CD4-positive, alpha-beta T cell (primary cell): Measurements from ENCODE around the gene KRTAP3-3. TPM values are rescaled to one million over a fixed set of nuclear protein-coding genes. Genes with fewer than 3 reads are reported as not detected.
"Not testable (repeated sequence)": the region's sequence is repeated elsewhere in the genome, so short reads cannot be mapped to it uniquely, and the experiment has no call there.

Source experiments
- ATAC-seq: fragments of 200-7000 bp; cut with Tn5 transposase; one replicate; pipeline ENCODE4 v1.10.0; 2022; ENCODE audit warnings: mild to moderate bottlenecking; ENCODE audit not compliant: poor library complexity
- CTCF ChIA-PET: fragments of 350-600 bp; sonication (Branson Sonifier 250); formaldehyde crosslinking; loops from one replicate; lab custom pipeline; 2021; ENCODE audit warnings: antibody characterized with exemption, inconsistent platforms; lab: Charles Lee
- POLR2A ChIA-PET: fragments of 350-600 bp; sonication (Branson Sonifier 250); formaldehyde crosslinking; loops from one replicate; lab custom pipeline; 2021; ENCODE audit warnings: antibody characterized with exemption, inconsistent platforms; lab: Charles Lee
- DNase-seq, 14 experiments: peaks; one replicate each; pipeline ENCODE4 v3.0.0-alpha.2; 2013 to 2020; ENCODE audit warnings: mixed read lengths in 2 of 14
- H3K27ac ChIP-seq, 2 donors: one replicate each; pipeline versions ENCODE4 v1.5.1 to v1.7.0; 2013; ENCODE audit warnings: low read length in 2 of 2, low read depth in 1 of 2, mild to moderate bottlenecking in 1 of 2
- H3K27me3 ChIP-seq, 2 experiments: 1 replicate in 1 of 2; 2 replicates in 1 of 2; pipeline versions ENCODE4 v1.6.1 to v1.7.0; 2013; ENCODE audit warnings: low read length in 2 of 2, control low read depth in 1 of 2, mild to moderate bottlenecking in 1 of 2, moderate library complexity in 1 of 2; ENCODE audit not compliant: insufficient read depth in 2 of 2, control insufficient read depth in 1 of 2
- H3K36me3 ChIP-seq: one replicate; pipeline ENCODE4 v1.6.1; 2013; ENCODE audit warnings: low read length, control low read depth; ENCODE audit not compliant: insufficient read depth
- H3K4me1 ChIP-seq: one replicate; pipeline ENCODE4 v1.6.1; 2013; ENCODE audit warnings: low read length, control low read depth; ENCODE audit not compliant: insufficient read depth
- H3K4me3 ChIP-seq: one replicate; pipeline ENCODE4 v1.5.1; 2013; ENCODE audit warnings: mild to moderate bottlenecking, low read length, moderate library complexity
- H3K9me3 ChIP-seq, 2 experiments: 1 replicate in 1 of 2; 2 replicates in 1 of 2; pipeline versions ENCODE4 v1.6.1 to v1.7.0; 2013; ENCODE audit warnings: low read length in 2 of 2, mild to moderate bottlenecking in 2 of 2, control low read depth in 1 of 2, moderate library complexity in 1 of 2; ENCODE audit not compliant: control insufficient read depth in 1 of 2, insufficient read depth in 1 of 2
- H3K27ac Mint-ChIP-seq: one replicate; pipeline ENCODE4 v1.8.0; 2020; ENCODE audit warnings: mixed read lengths
- H3K27me3 Mint-ChIP-seq: one replicate; pipeline ENCODE4 v1.8.0; 2021; ENCODE audit warnings: mixed read lengths
- H3K36me3 Mint-ChIP-seq: one replicate; pipeline ENCODE4 v1.8.0; 2021; ENCODE audit warnings: low read depth, mixed read lengths
- H3K4me1 Mint-ChIP-seq: one replicate; pipeline ENCODE4 v1.8.0; 2021; ENCODE audit warnings: low read depth, mixed read lengths
- H3K4me3 Mint-ChIP-seq: one replicate; pipeline ENCODE4 v1.8.0; 2020; ENCODE audit warnings: mild to moderate bottlenecking, mixed read lengths
- H3K9me3 Mint-ChIP-seq: one replicate; pipeline ENCODE4 v1.8.0; 2020; ENCODE audit warnings: mixed read lengths
- intact Hi-C, 2 experiments: fragments of 100-400 bp; cut with DNase I in 1 of 2; cut with micrococcal nuclease in 1 of 2; formaldehyde crosslinking; loops; one replicate each; pipeline versions ENCODE4 v1.15.1 to v1.9.0; 2023 to 2025; cut with DNase I, micrococcal nuclease
- total RNA-seq, 174 experiments: library from RNA in 2 of 174; stranded (reverse) in 2 of 174; gene quantifications; one replicate each; pipeline ENCODE4 v1.2.3 and lab custom pipeline; 2021 to 2026
- TF ChIP-seq, protein P1 (sequence below): fragments of 200-600 bp; IDR thresholded peaks from one replicate; pipeline ENCODE4 v1.8.0; 2022; ENCODE audit warnings: antibody characterized with exemption, mild to moderate bottlenecking

The KRTAP3-3 gene
- total RNA-seq, 2 experiments from 2014 or later, result not detected

DNA sequence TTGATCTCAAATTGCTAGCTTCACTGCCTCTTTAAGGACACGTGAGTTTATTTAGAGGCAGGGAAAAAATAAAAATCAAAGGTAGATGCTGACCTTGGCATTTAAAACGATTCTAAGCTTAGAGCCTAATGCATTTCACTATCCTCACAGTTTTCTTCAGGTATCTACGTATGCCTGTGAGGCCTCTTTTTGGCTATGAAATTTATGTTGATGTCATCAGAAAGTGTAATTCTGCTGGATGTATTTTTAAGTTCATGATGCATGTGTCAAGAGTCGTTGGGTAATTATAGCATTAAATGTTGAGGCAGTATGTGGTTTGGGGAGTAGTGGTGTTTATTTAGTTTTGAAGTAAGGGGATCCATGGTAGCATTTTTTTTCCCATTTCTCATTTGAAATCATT, 10.0 kb upstream of the KRTAP3-3 start:
- TF ChIP-seq, protein P1, sequence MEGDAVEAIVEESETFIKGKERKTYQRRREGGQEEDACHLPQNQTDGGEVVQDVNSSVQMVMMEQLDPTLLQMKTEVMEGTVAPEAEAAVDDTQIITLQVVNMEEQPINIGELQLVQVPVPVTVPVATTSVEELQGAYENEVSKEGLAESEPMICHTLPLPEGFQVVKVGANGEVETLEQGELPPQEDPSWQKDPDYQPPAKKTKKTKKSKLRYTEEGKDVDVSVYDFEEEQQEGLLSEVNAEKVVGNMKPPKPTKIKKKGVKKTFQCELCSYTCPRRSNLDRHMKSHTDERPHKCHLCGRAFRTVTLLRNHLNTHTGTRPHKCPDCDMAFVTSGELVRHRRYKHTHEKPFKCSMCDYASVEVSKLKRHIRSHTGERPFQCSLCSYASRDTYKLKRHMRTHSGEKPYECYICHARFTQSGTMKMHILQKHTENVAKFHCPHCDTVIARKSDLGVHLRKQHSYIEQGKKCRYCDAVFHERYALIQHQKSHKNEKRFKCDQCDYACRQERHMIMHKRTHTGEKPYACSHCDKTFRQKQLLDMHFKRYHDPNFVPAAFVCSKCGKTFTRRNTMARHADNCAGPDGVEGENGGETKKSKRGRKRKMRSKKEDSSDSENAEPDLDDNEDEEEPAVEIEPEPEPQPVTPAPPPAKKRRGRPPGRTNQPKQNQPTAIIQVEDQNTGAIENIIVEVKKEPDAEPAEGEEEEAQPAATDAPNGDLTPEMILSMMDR, result no peak
- no peaks in the 10 kb centered on the region for H3K4me1 Mint-ChIP-seq
- H3K36me3 Mint-ChIP-seq, result no peaks in the 10 kb centered on the region

DNA sequence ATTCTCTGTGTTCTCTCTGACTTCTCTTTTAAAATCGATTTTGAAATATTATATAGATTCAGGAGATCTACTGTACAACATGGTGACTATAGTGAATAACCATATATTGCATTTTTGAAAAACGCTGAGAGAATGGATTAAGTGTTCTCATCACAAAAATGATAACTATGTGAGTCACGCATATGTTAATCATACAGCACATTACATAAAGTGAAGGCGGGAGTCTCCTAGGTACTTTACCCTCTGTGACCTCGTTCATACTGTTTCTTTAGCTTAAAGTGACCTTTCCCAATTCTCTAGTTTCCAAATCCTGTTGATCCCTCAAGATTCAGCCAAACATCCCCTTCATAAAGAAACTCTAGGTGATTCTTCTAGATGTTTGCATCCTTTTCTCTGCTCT, 8.8 kb upstream of the KRTAP3-3 start:
- Histone ChIP-seq H3K9me3 (no peaks in the 10 kb centered on the region), H3K4me1 (no peaks in the 10 kb centered on the region), H3K36me3 (no peaks in the 10 kb centered on the region), H3K27me3 (peaks cover 7 to 12% of the 10 kb centered on the region in 2 experiments), H3K4me3 (no peak overlapping the region), H3K27ac (no peak overlapping the region)
- H3K4me1 Mint-ChIP-seq, result no peaks in the 10 kb centered on the region
- ATAC-seq (no peak), DNase-seq (no peak)
- H3K27ac Mint-ChIP-seq, result no peak overlapping the region
- TF ChIP-seq, protein P1, result no peak
- no peaks in the 10 kb centered on the region for H3K36me3 Mint-ChIP-seq
- peaks cover 53% of the 10 kb centered on the region for H3K27me3 Mint-ChIP-seq
- no peak overlapping the region for H3K4me3 Mint-ChIP-seq
- intact Hi-C loops, result no loop called here
- no peaks in the 10 kb centered on the region for H3K9me3 Mint-ChIP-seq
- CTCF ChIA-PET, result no interaction called here
- POLR2A ChIA-PET, result no interaction called here

More for the DNA sequence above, 10.0 kb upstream of the KRTAP3-3 start:
- intact Hi-C loops, result no loop called here
- DNase-seq, result no peak
- ChIA-PET POLR2A (interaction anchor here (0.6 kb wide), 1 partner anchor 10 kb away, joined by 3 read pairs; the partner anchor contains the start of gene KRTAP3-3), CTCF (no interaction called here)
- Histone ChIP-seq H3K27me3 (peaks cover 4 to 6% of the 10 kb centered on the region in 2 experiments), H3K9me3 (no peaks in the 10 kb centered on the region), H3K4me1 (no peaks in the 10 kb centered on the region), H3K36me3 (no peaks in the 10 kb centered on the region), H3K27ac (no peak overlapping the region), H3K4me3 (no peak overlapping the region)
- no peak overlapping the region for H3K4me3 Mint-ChIP-seq
- H3K27ac Mint-ChIP-seq, result no peak overlapping the region
- H3K9me3 Mint-ChIP-seq, result no peaks in the 10 kb centered on the region
- peaks cover 42% of the 10 kb centered on the region for H3K27me3 Mint-ChIP-seq
- no peak for ATAC-seq

- POLR2A ChIA-PET, result no interaction called here
- no peaks in the 10 kb centered on the region for H3K4me1 ChIP-seq
- H3K27ac ChIP-seq, result no peak overlapping the region
- DNase-seq (no peak), ATAC-seq (no peak)
- Mint-ChIP-seq H3K27ac (no peak overlapping the region), H3K4me3 (no peak overlapping the region), H3K36me3 (no peaks in the 10 kb centered on the region), H3K4me1 (no peaks in the 10 kb centered on the region), H3K9me3 (no peaks in the 10 kb centered on the region), H3K27me3 (peaks cover 62% of the 10 kb centered on the region)
- no peak overlapping the region for H3K4me3 ChIP-seq
- TF ChIP-seq, protein P1, result no peak
- CTCF ChIA-PET, result no interaction called here
- no peaks in the 10 kb centered on the region for H3K9me3 ChIP-seq
- intact Hi-C loops, result no loop called here
- peaks cover 13 to 19% of the 10 kb centered on the region in 2 experiments for H3K27me3 ChIP-seq
- no peaks in the 10 kb centered on the region for H3K36me3 ChIP-seq
Observed at GRCh38 chr17:41001795-41002194, 7.8 kb upstream of the KRTAP3-3 start.

DNA sequence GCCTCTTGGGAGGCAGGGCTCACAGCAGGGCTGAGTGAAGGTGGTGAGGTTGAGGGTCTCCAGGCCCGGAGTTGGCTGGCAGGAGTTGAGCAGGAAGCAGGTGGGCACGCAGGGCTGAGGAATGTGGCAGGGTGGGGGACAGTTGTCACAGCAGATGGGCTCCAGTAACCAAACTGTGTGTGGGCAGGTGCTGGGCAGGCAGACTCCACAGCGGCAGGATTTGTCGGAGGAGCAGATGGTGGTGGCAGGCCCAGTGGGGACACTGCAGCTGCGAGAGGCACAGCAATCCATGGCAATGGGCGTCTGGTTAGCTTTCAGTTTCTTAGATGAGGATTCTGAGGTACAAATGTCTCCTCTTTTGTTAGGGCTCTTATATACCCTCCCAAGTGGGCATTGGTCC, 5.6 kb upstream of the KRTAP3-3 start, which contains the start of gene KRTAP3-2:
KRTAP3-2 (minus strand) TSS at position 344 of the 400 bp plus-strand sequence; CDS start at position 291, 53 bp downstream.
- CTCF ChIA-PET, H3K9me3 Mint-ChIP-seq, H3K9me3 ChIP-seq, H3K36me3 Mint-ChIP-seq, ATAC-seq, H3K4me3 Mint-ChIP-seq, H3K4me1 Mint-ChIP-seq, DNase-seq, POLR2A ChIA-PET, H3K27ac ChIP-seq, H3K4me3 ChIP-seq, H3K27ac Mint-ChIP-seq, intact Hi-C loops, H3K36me3 ChIP-seq, H3K4me1 ChIP-seq: not testable (repeated sequence)
- H3K27me3 ChIP-seq, result peaks cover 18 to 31% of the 10 kb centered on the region in 2 experiments
- H3K27me3 Mint-ChIP-seq, result peaks cover 75% of the 10 kb centered on the region
